Sigmoid colon (tissue), 7 donors: ENCODE measurements around the gene PLEKHN1. TPM values are rescaled to one million over a fixed set of nuclear protein-coding genes. Genes with fewer than 3 reads are reported as not detected.
"Not testable (repeated sequence)": the region's sequence is repeated elsewhere in the genome, so short reads cannot be mapped to it uniquely, and the experiment has no call there.

ENCODE experiments used
- DNase-seq: peaks from one replicate; pipeline ENCODE4 v3.0.0-alpha.2; 2019
- H3K27ac ChIP-seq, 4 donors: fragments of 200-600 bp; sonication (generic); one replicate each; pipeline ENCODE4 v1.5.1; 2016 to 2019; ENCODE audit warnings: mild to moderate bottlenecking in 1 of 4
- H3K27me3 ChIP-seq, 3 donors: fragments of 200-600 bp; sonication (generic); one replicate each; pipeline ENCODE4 v1.5.1; 2019; ENCODE audit warnings: mild to moderate bottlenecking in 1 of 3
- H3K36me3 ChIP-seq, 4 donors: fragments of 200-600 bp; sonication (generic); one replicate each; pipeline ENCODE4 v1.5.1; 2016 to 2019
- H3K4me1 ChIP-seq, 4 donors: fragments of 200-600 bp; sonication (generic); one replicate each; pipeline ENCODE4 v1.5.1; 2017 to 2019
- H3K4me3 ChIP-seq, 4 donors: fragments of 200-600 bp; sonication (generic); one replicate each; pipeline ENCODE4 v1.5.1; 2017 to 2019; ENCODE audit warnings: mild to moderate bottlenecking in 2 of 4, moderate library complexity in 1 of 4
- H3K9me3 ChIP-seq, 4 donors: fragments of 200-600 bp in 3 of 4; sonication (generic) in 3 of 4; one replicate each; pipeline versions ENCODE4 v1.5.1 to v1.6.1; 2013 to 2019
- EP300 ChIP-seq, 4 donors: sonication (generic); formaldehyde crosslinking; IDR thresholded peaks; one replicate each; pipeline ENCODE4 v1.6.1; 2017; ENCODE audit warnings: antibody characterized with exemption in 4 of 4
- POLR2A ChIP-seq, 2 donors: fragments of 450-650 bp; IDR thresholded peaks; one replicate each; pipeline ENCODE4 v1.6.1; 2016; ENCODE audit warnings: antibody characterized with exemption in 2 of 2, mild to moderate bottlenecking in 2 of 2, moderate library complexity in 2 of 2
- POLR2AphosphoS5 ChIP-seq, 4 donors: sonication (generic); formaldehyde crosslinking; IDR thresholded peaks; one replicate each; pipeline ENCODE4 v1.6.1; 2017; ENCODE audit warnings: antibody characterized with exemption in 4 of 4
- WGBS, 2 donors: extraction: QIAGEN DNeasy Blood & Tissue Kit; methylation state at CpG; one replicate each; pipeline ENCODE4 v1.1.7; 2013; 5-methylcytosine and 5-hydroxymethylcytosine counted together
- intact Hi-C: fragments of 100-400 bp; cut with DNase I; formaldehyde crosslinking; loops from one replicate; pipeline ENCODE4 v1.15.1; 2023
- polyA plus RNA-seq, 3 donors: library from polyadenylated mRNA; stranded (reverse); fragments of 200-250 nt; gene quantifications; one replicate each; pipeline ENCODE4 v1.2.3, GENCODE V29; 2013
- total RNA-seq, 4 donors: library from RNA; depleted of rRNA; stranded (reverse); fragments of >200 nt; gene quantifications; one replicate each; pipeline ENCODE4 v1.1.0, GENCODE V29; 2016
- TF ChIP-seq, protein P1 (sequence below), 4 experiments: fragments of 450-650 bp in 3 of 4; fragments of 200-600 bp in 1 of 4; IDR thresholded peaks; one replicate each; pipeline ENCODE4 v1.5.1; 2016 to 2019; ENCODE audit warnings: antibody characterized with exemption in 4 of 4, mild to moderate bottlenecking in 3 of 4, moderate library complexity in 2 of 4
- donor health status: healthy with polysubstance abuse.
- donor health status: Bipolar disorder and iron deficiency.
- donor health status: healthy.

Gene PLEKHN1
- total and polyA plus RNA-seq, 7 donors: 0.46 to 1.5 TPM; not detected in 5

DNA sequence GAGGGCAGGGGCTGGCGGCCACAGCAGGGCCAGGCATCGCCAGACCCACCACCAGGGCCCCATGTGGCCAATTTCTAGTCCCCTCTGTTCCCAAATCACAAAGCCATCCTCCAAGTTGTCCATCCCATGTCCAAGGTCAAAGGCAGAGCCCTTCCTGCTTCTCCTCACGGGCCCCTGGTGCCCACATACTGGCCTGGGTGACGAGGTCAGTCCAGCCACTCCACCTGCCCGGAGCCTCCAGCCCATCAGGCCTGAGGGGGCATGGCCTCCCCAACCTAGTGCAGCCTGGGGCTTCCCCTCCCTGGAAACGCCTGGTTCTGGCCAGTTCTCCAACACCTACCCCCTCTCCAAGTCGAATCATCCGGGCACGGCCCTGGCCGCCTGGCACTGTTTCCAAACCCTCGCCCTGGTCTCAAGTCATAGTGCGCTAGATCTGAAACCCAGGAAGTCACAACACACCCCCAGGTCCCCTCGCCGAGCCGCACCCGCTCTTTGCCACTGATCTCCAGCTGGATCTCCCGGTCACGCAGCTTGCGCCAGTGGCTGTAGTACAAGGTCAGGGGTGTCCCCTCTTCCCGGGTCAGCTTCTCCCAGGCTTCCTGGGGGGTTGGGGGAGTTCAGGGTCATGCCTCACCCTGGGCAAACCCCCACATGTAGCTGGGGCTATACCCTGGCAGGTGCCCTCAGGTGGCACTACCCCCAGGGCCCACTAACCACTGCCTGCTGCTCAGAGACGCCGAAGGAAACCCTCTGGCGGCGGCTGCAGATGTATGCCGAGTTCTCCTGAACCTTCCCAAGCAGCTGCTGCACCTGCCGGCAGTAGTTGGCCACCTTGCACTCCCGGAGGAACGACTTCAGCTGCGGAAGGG is 20.4 kb upstream of the PLEKHN1 start:
- no peak for TF ChIP-seq POLR2AphosphoS5 (IDR thresholded peaks at IDR 0.05)
- Histone ChIP-seq H3K36me3 (peaks cover 15 to 66% (median 23%) of the 10 kb centered on the region in 4 donors), H3K27me3 (peaks cover 21 to 30% (median 29%) of the 10 kb centered on the region in 3 donors), H3K9me3 (no peaks in the 10 kb centered on the region), H3K4me1 (peaks cover 0 to 25% (median 23%) of the 10 kb centered on the region in 4 donors), H3K4me3 (no peak overlapping the region), H3K27ac (no peak overlapping the region)
- DNase-seq: no peak
- WGBS, 2 donors: 82 to 91% methylated on average over 29 of the region's 29 CpGs
- intact Hi-C loops: no loop called here

DNA sequence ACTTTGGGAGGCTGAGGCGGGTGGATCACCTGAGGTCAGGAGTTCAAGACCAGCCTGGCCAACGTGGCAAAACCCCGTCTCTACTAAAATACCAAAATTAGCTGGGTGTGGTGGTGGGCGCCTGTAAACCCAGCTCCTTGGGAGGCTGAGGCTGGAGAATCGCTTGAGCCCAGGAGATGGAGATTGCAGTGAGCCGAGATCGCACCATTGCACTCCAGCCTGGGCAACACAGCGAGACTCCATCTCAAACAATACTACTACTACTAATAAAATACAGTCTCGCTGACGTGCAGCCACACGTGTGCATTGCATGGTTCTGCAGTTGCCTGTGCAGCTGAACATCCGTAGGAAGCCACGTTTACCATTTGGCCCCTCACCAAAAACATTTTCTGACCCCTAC is 19.5 kb upstream of the PLEKHN1 start:
- H3K27me3 ChIP-seq: peaks cover 12 to 21% (median 20%) of the 10 kb centered on the region in 3 donors
- H3K4me1 ChIP-seq: peaks cover 0 to 16% (median 14%) of the 10 kb centered on the region in 4 donors
- WGBS, 2 donors: 92 to 94% methylated on average over 13 of the region's 13 CpGs
- DNase-seq, H3K9me3 ChIP-seq, H3K4me3 ChIP-seq, intact Hi-C loops, H3K27ac ChIP-seq: not testable (repeated sequence)
- peaks cover 21 to 74% (median 28%) of the 10 kb centered on the region in 4 donors for H3K36me3 ChIP-seq

DNA sequence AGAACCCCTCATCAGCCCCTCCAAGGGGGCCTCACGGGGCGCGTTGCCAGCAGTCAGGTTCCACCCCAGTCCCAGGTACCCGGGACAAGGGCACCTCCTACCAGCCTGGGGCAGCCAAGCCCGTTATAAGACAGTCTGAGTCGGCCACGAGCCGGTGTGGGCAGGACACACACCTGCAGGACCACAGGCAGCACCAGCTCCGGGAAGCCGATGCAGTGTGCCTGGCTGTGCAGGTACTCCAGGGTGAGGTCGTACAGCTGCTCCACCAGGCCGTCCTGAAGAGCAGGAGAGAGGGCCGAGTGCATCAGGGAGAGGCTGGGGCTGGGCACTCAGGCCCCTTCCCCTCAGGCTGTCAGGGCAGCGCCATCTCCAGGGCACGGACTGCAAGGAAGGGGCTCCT is 18.3 kb upstream of the PLEKHN1 start:
- TF ChIP-seq EP300 (IDR thresholded peaks at IDR 0.05) (no peak), POLR2AphosphoS5 (IDR thresholded peaks at IDR 0.05) (no peak), POLR2A (IDR thresholded peaks at IDR 0.05) (no peak)
- TF ChIP-seq, protein P1, sequence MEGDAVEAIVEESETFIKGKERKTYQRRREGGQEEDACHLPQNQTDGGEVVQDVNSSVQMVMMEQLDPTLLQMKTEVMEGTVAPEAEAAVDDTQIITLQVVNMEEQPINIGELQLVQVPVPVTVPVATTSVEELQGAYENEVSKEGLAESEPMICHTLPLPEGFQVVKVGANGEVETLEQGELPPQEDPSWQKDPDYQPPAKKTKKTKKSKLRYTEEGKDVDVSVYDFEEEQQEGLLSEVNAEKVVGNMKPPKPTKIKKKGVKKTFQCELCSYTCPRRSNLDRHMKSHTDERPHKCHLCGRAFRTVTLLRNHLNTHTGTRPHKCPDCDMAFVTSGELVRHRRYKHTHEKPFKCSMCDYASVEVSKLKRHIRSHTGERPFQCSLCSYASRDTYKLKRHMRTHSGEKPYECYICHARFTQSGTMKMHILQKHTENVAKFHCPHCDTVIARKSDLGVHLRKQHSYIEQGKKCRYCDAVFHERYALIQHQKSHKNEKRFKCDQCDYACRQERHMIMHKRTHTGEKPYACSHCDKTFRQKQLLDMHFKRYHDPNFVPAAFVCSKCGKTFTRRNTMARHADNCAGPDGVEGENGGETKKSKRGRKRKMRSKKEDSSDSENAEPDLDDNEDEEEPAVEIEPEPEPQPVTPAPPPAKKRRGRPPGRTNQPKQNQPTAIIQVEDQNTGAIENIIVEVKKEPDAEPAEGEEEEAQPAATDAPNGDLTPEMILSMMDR (IDR thresholded peaks at IDR 0.05): no peak
- Histone ChIP-seq H3K4me3 (no peak overlapping the region), H3K27me3 (peaks cover under 1 to 10% (median 9%) of the 10 kb centered on the region in 3 donors), H3K4me1 (peaks cover 0 to 5% (median 2%) of the 10 kb centered on the region in 4 donors), H3K27ac (no peak overlapping the region), H3K9me3 (no peaks in the 10 kb centered on the region), H3K36me3 (peaks cover 32 to 86% (median 38%) of the 10 kb centered on the region in 4 donors)
- intact Hi-C loops: no loop called here
- no peak for DNase-seq
- WGBS, 2 donors: 92 to 93% methylated on average over 15 of the region's 15 CpGs

DNA sequence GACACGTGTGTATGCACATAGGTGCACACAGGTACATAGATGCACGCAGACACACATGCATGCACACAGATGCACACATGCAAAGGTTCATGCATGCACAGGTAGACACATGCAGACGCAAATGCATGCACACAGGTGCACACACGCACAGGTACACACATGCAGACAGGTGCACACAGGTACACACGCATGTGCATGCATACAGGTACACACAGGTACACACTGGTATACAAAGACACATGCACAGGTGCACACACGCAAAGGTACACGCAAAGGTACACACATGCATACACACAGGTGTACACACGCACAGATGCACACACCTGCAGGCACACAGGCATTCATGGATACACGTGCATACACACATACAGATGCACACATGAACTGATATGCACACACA is 16.0 kb upstream of the PLEKHN1 start:
- 86 to 93% methylated on average over 9 of the region's 9 CpGs for whole genome bisulfite sequencing, 2 donors
- H3K4me3 ChIP-seq: no peak overlapping the region
- H3K27ac ChIP-seq: no peak overlapping the region
- intact Hi-C loops: no loop called here
- H3K4me1 ChIP-seq: no peaks in the 10 kb centered on the region
- no peak for TF ChIP-seq POLR2A (IDR thresholded peaks at IDR 0.05)
- TF ChIP-seq, protein P1 (IDR thresholded peaks at IDR 0.05): no peak
- no peak for TF ChIP-seq POLR2AphosphoS5 (IDR thresholded peaks at IDR 0.05)
- TF ChIP-seq EP300 (IDR thresholded peaks at IDR 0.05): no peak
- no peak for DNase-seq
- H3K27me3 ChIP-seq: no peaks in the 10 kb centered on the region
- H3K36me3 ChIP-seq: peaks cover 51 to 100% (median 60%) of the 10 kb centered on the region in 4 donors
- no peaks in the 10 kb centered on the region for H3K9me3 ChIP-seq

DNA sequence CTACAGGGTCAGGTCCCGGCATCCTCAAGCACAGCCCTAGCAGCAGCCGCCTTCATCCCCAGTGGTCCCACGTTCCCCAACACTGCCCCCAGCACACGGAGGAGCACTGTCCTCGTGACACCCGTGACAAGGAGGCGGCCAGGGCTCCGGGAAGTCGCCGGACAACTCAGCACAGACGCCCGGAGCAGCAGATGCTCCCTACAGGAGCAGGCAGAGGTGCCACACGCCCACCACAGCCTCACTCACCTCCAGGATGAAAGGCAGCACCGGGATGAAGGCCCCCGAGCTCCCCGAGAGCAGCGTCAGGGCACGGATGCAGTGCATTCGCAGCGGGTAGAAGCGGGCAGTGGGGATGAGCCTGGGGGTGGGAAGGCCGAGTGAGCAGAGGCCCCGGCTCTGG is 15.4 kb upstream of the PLEKHN1 start:
- Histone ChIP-seq H3K4me1 (no peaks in the 10 kb centered on the region), H3K27ac (no peak overlapping the region), H3K27me3 (no peaks in the 10 kb centered on the region), H3K4me3 (no peak overlapping the region), H3K9me3 (no peaks in the 10 kb centered on the region), H3K36me3 (peaks cover 57 to 100% (median 64%) of the 10 kb centered on the region in 4 donors)
- no peak for DNase-seq
- intact Hi-C loops: no loop called here
- TF ChIP-seq EP300 (IDR thresholded peaks at IDR 0.05) (no peak), POLR2A (IDR thresholded peaks at IDR 0.05) (no peak), POLR2AphosphoS5 (IDR thresholded peaks at IDR 0.05) (no peak)
- TF ChIP-seq, protein P1 (IDR thresholded peaks at IDR 0.05): no peak
- WGBS, 2 donors: 94 to 96% methylated on average over 23 of the region's 23 CpGs
